DMS114 treated with DMSO at 0.1 percent for 48 hours (cell line): ENCODE results near the gene SH3BGRL2.
A peak's percentile ranks its signal among the peaks of the same experiment; 100 is the strongest.

ENCODE experiments used
- DNase-seq: peaks from one replicate; lab custom pipeline; 2025; ENCODE audit not compliant: unreplicated experiment; lab: John Stamatoyannopoulos, UW

SH3BGRL2 gene

DNA sequence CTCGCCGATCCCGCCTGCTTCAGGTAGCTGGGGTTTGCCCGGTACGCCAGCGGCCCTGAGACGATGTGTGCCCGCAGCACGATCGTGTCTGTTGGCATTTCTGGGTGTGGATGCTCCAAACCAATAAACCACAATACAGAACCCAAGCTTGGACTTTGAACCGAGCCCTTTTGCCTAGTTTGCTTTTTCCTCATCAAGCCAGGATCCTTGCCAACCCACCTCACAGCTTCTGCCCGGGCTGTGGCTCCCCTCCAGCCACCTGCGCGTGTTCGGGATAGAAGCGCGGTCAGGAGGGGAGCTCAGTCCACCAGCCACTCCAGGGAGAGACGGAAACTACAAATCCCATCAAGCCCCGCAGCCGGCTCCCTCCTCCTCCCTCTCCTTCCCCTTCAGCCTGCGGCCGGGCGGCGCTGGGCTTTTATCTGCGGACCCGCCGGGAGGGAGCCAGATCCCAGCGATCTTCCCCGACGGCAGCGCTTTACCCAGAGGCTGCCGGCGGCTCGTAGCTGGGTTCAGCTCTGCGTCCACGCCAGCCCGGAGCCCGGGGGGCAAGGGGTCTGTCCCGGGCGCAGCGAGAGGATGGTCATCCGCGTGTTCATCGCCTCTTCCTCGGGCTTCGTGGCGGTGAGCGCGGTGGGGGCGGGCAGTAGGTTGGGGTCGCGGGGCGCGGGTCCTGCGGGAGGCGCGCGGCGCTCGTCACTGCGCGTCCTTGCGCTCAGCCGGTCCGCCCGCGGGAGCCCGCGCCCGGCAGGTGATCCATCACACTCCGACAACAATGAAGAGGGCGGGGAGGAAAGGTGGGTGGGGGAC is at the start of gene SH3BGRL2:
SH3BGRL2 (plus strand) TSS at position 447 of the 810 bp plus-strand sequence; CDS start at position 580, 133 bp downstream.
- DNase-seq: peak; percentile 33

DNA sequence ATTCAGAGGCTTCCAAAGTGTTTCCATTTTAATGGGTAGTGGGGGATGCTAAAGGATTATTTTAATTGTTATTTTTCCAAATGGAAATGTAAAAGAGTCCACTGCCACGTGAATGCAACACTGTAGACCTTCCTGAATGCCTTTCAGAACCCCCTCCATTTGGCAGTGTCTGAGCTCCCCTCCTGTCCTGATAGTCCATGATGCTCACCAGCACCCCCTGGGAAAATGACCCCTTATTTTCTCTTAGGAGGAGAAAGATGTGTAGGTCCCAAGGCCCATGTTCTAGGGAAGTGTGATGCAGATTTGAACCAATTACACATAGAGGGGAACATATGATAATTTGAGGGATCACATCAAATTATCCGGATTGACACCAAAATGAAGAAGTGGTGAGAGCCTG is 46.8 kb upstream of the SH3BGRL2 start:
- DNase-seq: no peak

GRCh38 chr6:79586548-79586947 is 44.6 kb upstream of the SH3BGRL2 start:
- DNase-seq: peak; percentile 8

DNA sequence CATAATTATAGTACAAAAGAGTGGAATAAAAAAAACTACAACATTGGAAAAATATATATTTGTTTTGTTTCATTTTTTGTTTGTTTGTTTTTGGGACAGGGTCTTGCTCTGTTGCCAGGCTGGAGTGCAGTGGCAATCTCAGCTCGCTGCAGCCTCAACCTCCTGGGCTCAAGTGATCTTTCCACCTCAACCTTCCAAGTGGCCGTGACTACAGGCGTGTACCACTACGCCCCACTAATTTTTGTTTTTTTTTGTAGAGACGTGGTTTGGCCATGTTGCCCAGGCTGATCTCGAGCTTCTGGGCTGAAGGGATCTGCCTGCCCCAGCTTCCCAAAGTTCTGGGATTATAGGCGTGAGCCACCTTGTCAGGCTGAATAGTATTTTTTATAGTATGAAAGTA is 41.4 kb upstream of the SH3BGRL2 start:
- no peak for DNase-seq

DNA sequence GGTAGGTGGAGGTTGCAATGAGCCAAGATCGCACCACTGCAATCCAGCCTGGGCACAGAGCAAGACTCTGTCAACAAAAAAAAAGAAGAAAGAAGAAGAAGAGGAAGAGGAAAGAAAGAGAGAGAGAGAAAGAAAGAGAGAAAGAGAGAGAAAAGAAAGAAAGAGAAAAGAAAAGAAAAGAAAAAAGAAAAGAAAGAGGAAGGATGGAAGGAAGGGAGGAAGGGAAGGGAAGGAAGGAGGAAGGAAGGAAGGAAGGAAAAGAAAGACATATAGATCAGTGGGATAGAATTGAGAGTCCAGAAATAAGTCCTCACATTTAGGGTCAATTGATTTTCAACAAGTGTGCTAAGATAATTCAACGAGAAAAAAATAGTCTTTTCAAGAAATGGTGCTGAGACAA is 34.0 kb upstream of the SH3BGRL2 start:
- no peak for DNase-seq

- DNase-seq: no peak
These were observed 33.1 kb upstream of the SH3BGRL2 start for GRCh38 chr6:79598012-79598411.

DNA sequence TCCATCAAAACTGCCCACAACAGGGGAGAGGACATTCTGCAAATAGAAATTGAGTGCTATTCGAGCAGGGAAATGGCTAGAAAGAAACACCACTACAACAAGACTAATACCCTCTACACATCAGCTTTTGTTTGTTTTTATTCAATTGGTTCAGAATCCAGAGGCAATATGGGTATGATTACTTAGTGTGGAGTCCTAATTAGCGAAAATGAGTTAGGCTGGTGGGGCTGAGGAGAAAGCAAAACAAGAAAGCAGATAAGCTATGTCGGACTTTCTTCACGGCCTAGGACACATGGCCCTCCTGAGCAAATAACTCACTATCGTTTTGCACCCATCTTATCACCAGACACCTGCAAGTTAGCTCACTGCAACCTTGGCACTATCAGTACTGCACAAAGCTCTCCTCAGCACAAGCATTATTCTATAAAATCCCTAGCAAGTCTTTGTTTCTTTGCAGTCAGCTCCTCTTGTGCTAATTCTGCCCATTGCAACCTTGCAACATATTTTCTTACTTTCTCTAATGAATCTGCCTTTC is 31.3 kb upstream of the SH3BGRL2 start:
- DNase-seq: no peak

GRCh38 chr6:79600313-79600712 is 30.8 kb upstream of the SH3BGRL2 start:
- DNase-seq: no peak

DNA sequence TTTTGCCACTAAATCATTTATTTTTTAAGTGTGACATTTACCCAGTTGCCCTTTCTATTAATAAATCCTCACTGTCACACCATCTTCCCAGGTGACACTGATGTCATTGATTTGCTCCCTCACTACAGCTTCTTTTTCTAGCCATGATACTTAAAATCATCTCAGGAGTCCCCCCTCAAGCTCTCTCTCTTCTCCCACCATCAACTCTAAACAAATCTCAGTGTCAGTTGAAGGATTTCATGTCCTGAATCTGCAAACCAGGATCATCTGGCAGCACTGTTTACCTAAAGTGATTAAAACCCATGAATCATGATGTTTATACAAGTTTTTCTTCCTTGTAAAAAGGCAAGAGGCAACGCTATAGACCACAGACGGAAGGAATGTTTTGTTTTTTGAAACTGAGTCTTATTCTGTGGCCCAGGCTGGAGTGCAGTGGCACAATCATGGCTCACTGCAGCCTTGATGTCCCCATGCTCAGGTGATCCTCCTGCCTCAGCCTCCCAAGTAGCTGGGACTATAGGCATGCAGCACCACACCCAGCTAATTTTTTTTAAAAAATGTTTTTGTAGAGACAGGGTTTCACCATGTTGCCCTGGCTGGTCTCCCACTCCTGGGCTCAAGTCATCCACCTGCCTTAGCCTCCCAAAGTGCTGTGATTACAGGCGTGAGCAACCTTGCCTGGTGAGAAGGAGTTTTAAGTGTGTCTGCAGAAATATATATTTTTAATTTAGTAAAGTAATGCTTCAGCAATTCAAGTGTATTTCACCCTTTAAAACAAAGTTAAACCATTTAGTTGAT is 30.1 kb upstream of the SH3BGRL2 start:
- DNase-seq: no peak

- no peak for DNase-seq
These were observed 28.3 kb upstream of the SH3BGRL2 start for GRCh38 chr6:79602859-79603258.

GRCh38 chr6:79604583-79605037 is 26.5 kb upstream of the SH3BGRL2 start:
- no peak for DNase-seq

GRCh38 chr6:79605061-79605460 is 26.1 kb upstream of the SH3BGRL2 start:
- no peak for DNase-seq

DNA sequence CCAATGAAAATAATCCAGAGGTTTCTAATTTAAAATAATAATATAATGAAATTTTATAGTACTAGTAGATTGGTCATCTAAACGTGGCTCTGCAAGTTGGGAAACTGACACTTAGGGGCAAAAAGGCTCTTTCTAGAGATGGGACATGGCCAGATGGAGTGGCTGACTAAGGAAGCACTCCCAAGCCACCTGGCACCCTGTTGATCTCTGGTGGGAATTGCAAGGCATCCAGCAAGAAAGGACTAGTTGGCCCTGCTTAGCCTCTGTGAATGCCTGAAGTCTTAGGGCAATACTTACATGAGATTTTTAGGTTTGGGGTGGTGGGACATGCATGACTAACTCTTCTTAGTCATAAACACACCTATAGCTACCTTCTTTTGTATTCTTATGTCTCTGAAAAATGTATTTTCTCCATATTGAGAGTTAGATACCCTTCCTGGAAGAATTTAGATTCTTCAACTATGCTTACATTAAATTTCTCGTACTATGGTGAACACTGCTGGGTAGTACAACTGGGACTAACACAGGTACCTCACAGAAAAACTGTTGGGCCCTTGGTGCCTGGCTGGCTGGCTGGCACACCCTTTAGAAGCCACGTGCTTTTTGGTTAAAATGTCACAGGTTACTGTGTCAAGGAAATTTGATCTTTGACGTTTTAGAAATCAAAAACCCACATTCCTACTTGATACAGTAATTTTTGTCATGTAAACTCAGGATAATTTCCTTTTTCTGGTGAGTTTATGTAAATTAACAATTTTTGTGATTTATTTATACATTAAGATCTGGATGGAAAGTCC is 25.0 kb upstream of the SH3BGRL2 start:
- DNase-seq: no peak

- DNase-seq: no peak
These were observed 24.1 kb upstream of the SH3BGRL2 start for GRCh38 chr6:79607000-79607399.

- no peak for DNase-seq
These were observed 22.6 kb upstream of the SH3BGRL2 start for GRCh38 chr6:79608334-79609224.

DNA sequence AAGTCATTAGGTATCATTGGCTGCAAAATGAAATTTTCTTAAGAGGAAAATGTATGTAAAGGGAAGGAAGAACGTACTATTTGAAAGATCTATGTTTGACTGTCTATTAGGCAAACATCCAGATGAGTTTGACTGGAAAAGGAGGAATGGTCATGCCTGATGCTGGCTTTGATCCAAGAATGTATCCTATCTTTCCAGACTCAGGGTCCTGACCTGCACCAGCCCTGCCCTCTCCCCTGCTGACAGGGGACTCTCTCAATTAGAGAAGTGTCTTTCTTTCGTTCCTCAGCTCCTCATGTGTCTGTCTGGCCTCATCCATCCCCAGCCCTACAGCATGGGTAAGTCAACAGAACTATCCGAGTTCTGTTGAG is 21.9 kb upstream of the SH3BGRL2 start:
- DNase-seq: no peak

DNA sequence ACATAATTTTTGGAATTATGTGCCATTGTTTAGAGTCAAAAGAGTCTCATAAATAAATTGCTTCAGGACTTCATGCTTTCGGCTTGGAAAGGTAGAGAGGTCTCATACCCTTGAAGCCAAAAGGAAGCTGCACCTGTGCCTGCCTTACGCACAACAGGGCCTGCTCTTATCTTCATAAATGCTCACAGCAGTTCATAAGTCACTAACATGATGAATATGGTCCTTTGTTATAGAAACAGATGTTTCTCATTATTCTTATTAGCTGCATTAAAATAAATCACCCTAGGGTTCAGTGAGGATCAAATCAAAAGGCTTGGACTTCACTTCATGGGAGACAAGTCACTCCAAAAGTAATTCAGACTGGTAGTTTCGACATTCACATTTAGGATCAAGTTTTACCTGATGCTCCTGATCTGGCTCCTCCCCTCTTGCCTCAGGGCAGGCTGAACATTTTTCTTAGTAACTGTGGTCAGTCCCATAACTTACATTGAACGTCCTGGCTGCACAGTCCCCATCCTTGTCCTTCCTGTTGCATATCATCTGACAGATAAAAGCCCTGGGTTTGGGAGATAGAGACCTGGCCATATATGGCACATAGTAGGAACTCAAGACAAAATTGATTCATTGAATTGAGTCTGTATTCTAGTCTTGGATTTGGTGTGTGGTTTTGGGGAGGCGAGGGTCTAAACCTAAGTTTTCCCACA is 20.7 kb upstream of the SH3BGRL2 start:
- DNase-seq: no peak

DNA sequence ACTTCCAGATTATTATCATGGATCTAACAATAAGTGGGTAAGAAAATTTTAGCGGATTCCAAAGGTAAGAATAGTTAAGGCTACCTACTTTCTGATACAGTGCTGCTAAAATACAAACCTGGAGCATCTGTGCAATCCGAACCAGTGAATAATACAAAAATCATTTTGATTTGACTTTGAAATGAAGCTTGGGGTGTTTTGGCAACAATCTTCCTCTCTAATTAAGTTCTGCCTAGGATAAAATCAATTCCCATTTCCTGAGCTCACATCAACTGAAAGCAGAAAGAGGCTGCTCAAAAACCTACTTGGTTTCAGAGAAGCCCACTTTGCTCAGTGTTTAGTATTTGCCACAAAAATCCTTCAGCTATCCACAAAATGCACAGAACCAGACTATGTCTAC is 18.7 kb upstream of the SH3BGRL2 start:
- no peak for DNase-seq

- DNase-seq: no peak
These were observed 18.2 kb upstream of the SH3BGRL2 start for GRCh38 chr6:79612918-79613317.

GRCh38 chr6:79613912-79614311 is 17.2 kb upstream of the SH3BGRL2 start:
- DNase-seq: no peak
